ENCODE measurements around the gene CALR.

DNA sequence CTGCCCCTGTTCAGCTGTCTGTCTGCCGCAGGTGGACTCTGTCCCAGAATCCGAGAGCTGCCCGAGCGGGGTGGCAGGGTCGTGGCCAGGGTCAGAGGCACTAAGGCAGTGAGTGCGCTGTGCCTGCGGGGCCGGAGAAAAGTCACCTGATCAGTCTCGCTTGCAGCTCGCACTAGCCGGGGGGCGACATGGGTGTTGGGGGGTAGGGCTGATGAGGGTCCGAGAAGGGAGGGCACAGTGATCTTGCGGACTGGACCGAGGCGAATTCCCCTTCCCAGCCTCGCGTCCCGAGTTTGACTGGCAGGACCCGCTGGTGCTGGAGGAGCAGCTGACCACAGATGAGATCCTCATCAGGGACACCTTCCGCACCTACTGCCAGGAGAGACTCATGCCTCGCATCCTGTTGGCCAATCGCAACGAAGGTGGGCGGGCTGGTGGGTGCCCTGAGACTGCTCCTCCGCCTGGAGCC lies 46.8 kb upstream of the CALR start:
- TF ChIP-seq ZNF658 (tag by site-specific recombination; IDR thresholded peaks at IDR 0.05), result no peak
- no peak for TF ChIP-seq ZNF140 (tag by site-specific recombination; IDR thresholded peaks at IDR 0.05)
- no peak for TF ChIP-seq BCL6B (tag by site-specific recombination; IDR thresholded peaks at IDR 0.05)
- TF ChIP-seq ZSCAN23 (tag by site-specific recombination; IDR thresholded peaks at IDR 0.05), result no peak
- no peak for TF ChIP-seq ZNF792 (tag by site-specific recombination; IDR thresholded peaks at IDR 0.05)
- TF ChIP-seq KLF16 (tag by site-specific recombination; IDR thresholded peaks at IDR 0.05), result no peak
- TF ChIP-seq, protein P1, sequence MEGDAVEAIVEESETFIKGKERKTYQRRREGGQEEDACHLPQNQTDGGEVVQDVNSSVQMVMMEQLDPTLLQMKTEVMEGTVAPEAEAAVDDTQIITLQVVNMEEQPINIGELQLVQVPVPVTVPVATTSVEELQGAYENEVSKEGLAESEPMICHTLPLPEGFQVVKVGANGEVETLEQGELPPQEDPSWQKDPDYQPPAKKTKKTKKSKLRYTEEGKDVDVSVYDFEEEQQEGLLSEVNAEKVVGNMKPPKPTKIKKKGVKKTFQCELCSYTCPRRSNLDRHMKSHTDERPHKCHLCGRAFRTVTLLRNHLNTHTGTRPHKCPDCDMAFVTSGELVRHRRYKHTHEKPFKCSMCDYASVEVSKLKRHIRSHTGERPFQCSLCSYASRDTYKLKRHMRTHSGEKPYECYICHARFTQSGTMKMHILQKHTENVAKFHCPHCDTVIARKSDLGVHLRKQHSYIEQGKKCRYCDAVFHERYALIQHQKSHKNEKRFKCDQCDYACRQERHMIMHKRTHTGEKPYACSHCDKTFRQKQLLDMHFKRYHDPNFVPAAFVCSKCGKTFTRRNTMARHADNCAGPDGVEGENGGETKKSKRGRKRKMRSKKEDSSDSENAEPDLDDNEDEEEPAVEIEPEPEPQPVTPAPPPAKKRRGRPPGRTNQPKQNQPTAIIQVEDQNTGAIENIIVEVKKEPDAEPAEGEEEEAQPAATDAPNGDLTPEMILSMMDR (tag by site-specific recombination; IDR thresholded peaks at IDR 0.05), result no peak
- TF ChIP-seq, protein P2, sequence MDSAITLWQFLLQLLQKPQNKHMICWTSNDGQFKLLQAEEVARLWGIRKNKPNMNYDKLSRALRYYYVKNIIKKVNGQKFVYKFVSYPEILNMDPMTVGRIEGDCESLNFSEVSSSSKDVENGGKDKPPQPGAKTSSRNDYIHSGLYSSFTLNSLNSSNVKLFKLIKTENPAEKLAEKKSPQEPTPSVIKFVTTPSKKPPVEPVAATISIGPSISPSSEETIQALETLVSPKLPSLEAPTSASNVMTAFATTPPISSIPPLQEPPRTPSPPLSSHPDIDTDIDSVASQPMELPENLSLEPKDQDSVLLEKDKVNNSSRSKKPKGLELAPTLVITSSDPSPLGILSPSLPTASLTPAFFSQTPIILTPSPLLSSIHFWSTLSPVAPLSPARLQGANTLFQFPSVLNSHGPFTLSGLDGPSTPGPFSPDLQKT (IDR thresholded peaks at IDR 0.05; ENCODE audit: borderline replicate concordance, low read depth, low read length), result no peak
- TF ChIP-seq, protein P3, sequence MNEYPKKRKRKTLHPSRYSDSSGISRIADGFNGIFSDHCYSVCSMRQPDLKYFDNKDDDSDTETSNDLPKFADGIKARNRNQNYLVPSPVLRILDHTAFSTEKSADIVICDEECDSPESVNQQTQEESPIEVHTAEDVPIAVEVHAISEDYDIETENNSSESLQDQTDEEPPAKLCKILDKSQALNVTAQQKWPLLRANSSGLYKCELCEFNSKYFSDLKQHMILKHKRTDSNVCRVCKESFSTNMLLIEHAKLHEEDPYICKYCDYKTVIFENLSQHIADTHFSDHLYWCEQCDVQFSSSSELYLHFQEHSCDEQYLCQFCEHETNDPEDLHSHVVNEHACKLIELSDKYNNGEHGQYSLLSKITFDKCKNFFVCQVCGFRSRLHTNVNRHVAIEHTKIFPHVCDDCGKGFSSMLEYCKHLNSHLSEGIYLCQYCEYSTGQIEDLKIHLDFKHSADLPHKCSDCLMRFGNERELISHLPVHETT (tag by site-specific recombination; IDR thresholded peaks at IDR 0.05), result no peak
- TF ChIP-seq, protein P4, sequence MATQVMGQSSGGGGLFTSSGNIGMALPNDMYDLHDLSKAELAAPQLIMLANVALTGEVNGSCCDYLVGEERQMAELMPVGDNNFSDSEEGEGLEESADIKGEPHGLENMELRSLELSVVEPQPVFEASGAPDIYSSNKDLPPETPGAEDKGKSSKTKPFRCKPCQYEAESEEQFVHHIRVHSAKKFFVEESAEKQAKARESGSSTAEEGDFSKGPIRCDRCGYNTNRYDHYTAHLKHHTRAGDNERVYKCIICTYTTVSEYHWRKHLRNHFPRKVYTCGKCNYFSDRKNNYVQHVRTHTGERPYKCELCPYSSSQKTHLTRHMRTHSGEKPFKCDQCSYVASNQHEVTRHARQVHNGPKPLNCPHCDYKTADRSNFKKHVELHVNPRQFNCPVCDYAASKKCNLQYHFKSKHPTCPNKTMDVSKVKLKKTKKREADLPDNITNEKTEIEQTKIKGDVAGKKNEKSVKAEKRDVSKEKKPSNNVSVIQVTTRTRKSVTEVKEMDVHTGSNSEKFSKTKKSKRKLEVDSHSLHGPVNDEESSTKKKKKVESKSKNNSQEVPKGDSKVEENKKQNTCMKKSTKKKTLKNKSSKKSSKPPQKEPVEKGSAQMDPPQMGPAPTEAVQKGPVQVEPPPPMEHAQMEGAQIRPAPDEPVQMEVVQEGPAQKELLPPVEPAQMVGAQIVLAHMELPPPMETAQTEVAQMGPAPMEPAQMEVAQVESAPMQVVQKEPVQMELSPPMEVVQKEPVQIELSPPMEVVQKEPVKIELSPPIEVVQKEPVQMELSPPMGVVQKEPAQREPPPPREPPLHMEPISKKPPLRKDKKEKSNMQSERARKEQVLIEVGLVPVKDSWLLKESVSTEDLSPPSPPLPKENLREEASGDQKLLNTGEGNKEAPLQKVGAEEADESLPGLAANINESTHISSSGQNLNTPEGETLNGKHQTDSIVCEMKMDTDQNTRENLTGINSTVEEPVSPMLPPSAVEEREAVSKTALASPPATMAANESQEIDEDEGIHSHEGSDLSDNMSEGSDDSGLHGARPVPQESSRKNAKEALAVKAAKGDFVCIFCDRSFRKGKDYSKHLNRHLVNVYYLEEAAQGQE (tag by site-specific recombination; IDR thresholded peaks at IDR 0.05), result no peak
- TF ChIP-seq REPIN1 (tag by site-specific recombination; IDR thresholded peaks at IDR 0.05; ENCODE audit: low read depth), result no peak
- no peak for TF ChIP-seq IKZF3 (tag by site-specific recombination; IDR thresholded peaks at IDR 0.05)
